Suprapubic skin (tissue), 3 donors: ENCODE data around the gene CHI3L1.

Experiments used
- POLR2A ChIP-seq, 2 donors: fragments of 450-650 bp; IDR thresholded peaks; one replicate each; pipeline ENCODE4 v1.6.1; 2017; ENCODE audit warnings: antibody characterized with exemption in 2 of 2, mild to moderate bottlenecking in 2 of 2, moderate library complexity in 2 of 2
- TF ChIP-seq, protein P1 (sequence below), 2 donors: fragments of 200-600 bp in 1 of 2; fragments of 450-650 bp in 1 of 2; sonication (generic) in 1 of 2; IDR thresholded peaks; one replicate each; pipeline ENCODE4 v1.5.1; 2016 to 2019; ENCODE audit warnings: antibody characterized with exemption in 2 of 2, mild to moderate bottlenecking in 1 of 2, moderate library complexity in 1 of 2

DNA sequence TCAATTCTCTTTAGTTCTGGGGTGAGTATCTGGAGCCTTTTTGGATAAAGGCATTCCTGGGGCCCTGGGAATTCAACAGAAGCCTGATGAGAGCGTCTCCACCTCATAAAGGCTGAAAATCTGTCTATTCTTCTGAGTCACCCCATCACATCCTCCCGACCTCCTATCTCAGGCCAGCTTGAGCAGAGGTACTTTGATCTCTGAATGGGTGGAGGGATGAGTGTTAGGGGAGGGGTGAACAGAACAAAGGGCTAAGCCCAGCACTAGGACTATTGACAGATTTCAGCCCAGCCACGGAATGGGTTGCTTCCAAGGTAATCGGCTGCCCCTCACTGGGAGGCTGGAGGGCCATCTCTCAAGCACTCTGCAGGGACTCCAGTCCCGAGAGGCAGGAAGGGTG lies 8.4 kb downstream of the CHI3L1 start:
- TF ChIP-seq, protein P1, sequence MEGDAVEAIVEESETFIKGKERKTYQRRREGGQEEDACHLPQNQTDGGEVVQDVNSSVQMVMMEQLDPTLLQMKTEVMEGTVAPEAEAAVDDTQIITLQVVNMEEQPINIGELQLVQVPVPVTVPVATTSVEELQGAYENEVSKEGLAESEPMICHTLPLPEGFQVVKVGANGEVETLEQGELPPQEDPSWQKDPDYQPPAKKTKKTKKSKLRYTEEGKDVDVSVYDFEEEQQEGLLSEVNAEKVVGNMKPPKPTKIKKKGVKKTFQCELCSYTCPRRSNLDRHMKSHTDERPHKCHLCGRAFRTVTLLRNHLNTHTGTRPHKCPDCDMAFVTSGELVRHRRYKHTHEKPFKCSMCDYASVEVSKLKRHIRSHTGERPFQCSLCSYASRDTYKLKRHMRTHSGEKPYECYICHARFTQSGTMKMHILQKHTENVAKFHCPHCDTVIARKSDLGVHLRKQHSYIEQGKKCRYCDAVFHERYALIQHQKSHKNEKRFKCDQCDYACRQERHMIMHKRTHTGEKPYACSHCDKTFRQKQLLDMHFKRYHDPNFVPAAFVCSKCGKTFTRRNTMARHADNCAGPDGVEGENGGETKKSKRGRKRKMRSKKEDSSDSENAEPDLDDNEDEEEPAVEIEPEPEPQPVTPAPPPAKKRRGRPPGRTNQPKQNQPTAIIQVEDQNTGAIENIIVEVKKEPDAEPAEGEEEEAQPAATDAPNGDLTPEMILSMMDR (IDR thresholded peaks at IDR 0.05) = no peak
- no peak for TF ChIP-seq POLR2A (IDR thresholded peaks at IDR 0.05)
